GM19438 (cell line): ENCODE data around the gene KIF18B.

Source experiments
- ATAC-seq: cut with Tn5 transposase; IDR thresholded peaks from one replicate; pipeline ENCODE4 v1.9.1; 2021; ENCODE audit warnings: low read depth; ENCODE audit not compliant: unreplicated experiment

KIF18B gene

GRCh38 chr17:44941712-44942331 lies 5.8 kb downstream of the KIF18B start:
- ATAC-seq, result no peak

GRCh38 chr17:44940768-44941167 lies 6.8 kb downstream of the KIF18B start:
- ATAC-seq, result no peak

- ATAC-seq, result no peak
Measured at GRCh38 chr17:44940317-44940716, 7.3 kb downstream of the KIF18B start.

GRCh38 chr17:44935116-44935515 lies 12.5 kb downstream of the KIF18B start:
- no peak for ATAC-seq

GRCh38 chr17:44934745-44935105 lies 12.8 kb downstream of the KIF18B start:
- no peak for ATAC-seq

GRCh38 chr17:44933824-44934744 lies 13.5 kb downstream of the KIF18B start:
- ATAC-seq, result no peak

- ATAC-seq, result no peak
Measured at GRCh38 chr17:44932787-44933097, 14.8 kb downstream of the KIF18B start.

GRCh38 chr17:44932096-44932786 lies 15.3 kb downstream of the KIF18B start:
- ATAC-seq, result no peak

GRCh38 chr17:44931376-44931775 lies 16.2 kb downstream of the KIF18B start:
- ATAC-seq, result no peak

- ATAC-seq, result no peak
Measured at GRCh38 chr17:44930667-44931066, 16.9 kb downstream of the KIF18B start.

- ATAC-seq, result no peak
Measured at GRCh38 chr17:44928950-44929720, 18.4 kb downstream of the KIF18B start.

- ATAC-seq, result no peak
Measured at GRCh38 chr17:44928136-44928535, 19.4 kb downstream of the KIF18B start.

- no peak for ATAC-seq
Measured at GRCh38 chr17:44927696-44928095, 19.9 kb downstream of the KIF18B start.

GRCh38 chr17:44926821-44927525 lies 20.6 kb downstream of the KIF18B start:
- ATAC-seq, result no peak

- ATAC-seq, result no peak
Measured at GRCh38 chr17:44925731-44926697, 21.6 kb downstream of the KIF18B start.

GRCh38 chr17:44924107-44924544 lies 23.4 kb downstream of the KIF18B start:
- ATAC-seq, result no peak

GRCh38 chr17:44922746-44923470 lies 24.7 kb downstream of the KIF18B start:
- ATAC-seq, result no peak

- no peak for ATAC-seq
Measured at GRCh38 chr17:44922136-44922535, 25.4 kb downstream of the KIF18B start.
